ENCODE measurements around the gene KAT2B.
A peak's percentile ranks its signal among the peaks of the same experiment; 100 is the strongest.
"Not testable (repeated sequence)": the region's sequence is repeated elsewhere in the genome, so short reads cannot be mapped to it uniquely, and the experiment has no call there.

The KAT2B gene

DNA sequence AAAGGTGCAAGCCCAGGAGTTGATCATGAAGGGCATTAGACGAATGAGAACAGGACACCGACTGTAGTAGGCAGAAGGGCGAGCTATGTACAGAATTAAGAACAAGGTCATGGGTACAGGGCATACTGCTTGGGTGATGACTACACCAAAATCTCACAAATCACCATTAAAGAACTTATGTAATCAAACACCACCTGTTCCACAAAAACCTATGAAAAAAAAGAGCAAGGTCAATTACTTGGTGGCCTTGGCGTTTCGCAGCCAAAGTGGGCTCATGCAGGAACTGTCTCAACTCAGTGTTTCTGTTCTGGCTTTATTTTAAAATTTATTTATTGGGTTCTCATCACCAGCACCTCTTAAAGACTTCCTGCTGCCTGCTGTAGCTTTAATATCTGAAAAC, 2.1 kb downstream of the KAT2B start:
- DNase-seq, result no peak

DNA sequence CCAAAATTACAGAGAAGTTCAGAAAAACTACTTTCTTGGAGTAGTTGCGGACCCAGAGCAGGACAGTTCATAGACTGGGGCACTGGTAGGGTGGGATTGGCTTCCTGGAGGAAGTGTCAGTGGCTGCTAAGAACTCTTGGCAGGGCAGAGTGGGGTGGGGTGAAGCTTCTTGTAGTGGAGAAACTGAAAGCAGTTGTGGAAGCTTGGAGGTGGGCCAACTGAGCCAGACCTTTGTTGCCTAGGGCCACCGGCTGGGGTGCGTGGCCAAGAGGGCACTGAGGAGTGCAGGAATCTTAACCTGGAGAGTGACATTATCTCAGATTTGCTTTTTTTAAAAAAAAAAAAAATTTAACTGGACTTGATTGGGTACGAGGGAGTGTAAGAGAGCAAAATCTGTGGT, 3.1 kb downstream of the KAT2B start:
- DNase-seq, result peak in 10 of 14 donors; percentile 25 to 65 (median 55)

DNA sequence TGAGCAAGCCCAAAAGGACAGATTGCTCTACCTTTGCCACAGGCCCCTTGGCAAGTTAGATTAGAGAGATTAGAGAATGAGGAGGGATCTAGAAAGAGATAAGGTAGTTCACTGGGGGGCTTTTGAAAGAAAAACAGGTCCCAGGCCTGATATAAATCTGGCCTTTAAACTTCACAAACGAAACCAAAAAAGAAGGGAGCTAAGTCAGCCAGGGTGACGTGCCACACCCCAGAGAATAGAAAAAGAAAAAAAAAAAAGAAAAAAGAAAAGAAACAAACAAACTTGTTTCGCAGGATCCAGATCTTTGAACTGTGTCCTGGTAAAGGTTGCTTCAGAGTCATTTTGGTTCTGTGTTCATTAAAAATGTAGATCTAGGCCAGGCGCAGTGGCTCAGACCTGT, 3.6 kb downstream of the KAT2B start:
- no peak for DNase-seq

DNA sequence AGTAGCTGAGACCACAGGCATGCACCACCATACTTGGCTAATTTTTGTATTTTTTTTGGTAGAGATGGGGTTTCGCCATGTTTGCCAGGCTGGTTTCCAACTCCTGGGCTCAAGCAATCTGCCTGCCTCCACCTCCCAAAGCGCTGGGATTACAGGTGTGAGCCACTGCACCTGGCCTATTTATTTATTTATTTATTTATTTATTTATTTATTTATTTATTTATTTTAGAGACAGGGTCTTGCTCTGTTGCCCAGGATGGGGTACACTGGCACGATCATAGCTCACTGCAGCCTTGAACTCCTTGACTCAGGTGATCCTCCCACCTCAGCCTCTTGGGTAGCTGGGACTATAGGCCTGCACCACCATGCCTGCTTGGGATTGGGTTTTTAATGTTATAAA, 4.9 kb downstream of the KAT2B start:
- DNase-seq, result not testable (repeated sequence)

DNA sequence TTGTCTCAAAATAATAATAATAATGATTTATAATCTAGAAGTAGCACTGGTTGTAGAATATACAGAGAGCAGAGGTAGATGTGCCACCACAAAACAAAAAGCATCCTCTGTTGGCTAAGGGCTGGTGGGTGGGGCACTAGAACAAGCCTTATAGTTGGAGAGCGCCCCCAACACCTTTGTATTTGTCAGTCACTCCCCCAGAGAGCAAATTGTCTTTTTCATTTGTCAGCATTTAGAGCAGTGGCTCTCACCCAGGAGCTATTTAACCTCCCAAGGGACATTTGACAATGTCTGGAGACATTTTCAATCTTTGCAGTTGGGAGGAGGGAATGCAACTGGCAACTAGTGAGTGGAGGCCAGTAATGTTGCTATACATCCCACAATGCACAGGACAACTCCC, 6.3 kb downstream of the KAT2B start:
- DNase-seq, result no peak

DNA sequence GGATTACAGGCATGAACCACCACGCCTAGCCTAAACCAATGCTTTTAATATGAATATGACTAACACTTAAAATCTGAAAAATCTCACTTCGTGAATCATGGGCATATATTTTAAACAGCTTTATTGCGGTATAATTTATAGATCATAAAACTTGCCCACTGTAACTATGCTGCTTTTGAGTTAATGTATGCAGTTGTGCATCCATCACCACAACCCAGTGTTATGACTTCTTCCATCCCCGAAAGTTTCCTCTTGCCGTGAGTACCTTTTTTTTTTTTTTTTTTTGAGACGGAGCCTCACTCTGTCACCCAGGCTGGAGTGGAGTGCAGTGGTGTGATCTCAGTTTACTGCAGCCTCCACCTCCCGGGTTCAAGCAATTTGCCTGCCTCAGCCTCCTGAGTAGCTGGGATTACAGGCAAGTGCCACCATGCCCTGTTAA, 7.1 kb downstream of the KAT2B start:
- DNase-seq, result no peak

DNA sequence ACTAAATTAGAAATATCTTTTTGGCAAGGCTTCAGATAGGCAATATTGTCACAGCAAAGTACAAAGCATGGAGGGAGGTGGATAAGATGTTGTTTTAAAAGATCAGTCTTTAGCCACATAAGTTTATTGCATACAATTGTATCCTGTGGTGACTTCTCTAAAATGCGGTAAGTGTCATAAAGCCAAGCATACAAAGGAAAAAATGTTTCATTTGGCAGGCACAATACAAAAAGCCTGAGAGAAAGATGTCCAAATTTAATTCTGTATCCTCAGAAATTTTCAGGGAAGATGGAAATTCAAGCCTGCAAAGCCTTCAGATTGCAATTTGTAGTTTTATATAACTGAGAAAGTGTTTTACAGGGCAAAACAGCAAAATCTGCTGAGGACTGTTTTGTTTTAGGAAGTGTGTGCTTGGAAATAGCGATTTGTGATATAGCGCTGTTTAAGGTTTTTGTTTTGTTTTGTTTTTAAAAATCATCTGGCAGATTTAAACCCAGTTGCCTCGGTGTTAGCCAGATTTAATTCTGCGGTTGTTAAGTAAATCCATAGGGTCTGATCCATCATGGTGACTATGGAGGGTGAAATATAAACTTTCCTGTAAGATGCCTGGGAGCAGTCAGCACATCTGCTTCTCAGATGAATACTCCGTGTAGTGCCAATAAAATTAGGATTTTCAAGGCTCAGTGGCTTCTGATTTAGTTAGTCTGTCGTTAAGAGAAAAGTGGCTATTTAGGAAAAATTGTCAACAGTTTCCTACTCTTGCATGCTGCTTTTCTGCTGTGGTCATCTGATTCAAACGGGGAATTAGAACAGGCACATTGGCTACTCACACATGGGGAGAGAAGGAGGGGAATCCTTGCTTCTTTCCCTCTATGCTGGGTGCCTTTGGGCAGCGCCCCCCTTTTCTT, 8.0 kb downstream of the KAT2B start:
- no peak for DNase-seq

DNA sequence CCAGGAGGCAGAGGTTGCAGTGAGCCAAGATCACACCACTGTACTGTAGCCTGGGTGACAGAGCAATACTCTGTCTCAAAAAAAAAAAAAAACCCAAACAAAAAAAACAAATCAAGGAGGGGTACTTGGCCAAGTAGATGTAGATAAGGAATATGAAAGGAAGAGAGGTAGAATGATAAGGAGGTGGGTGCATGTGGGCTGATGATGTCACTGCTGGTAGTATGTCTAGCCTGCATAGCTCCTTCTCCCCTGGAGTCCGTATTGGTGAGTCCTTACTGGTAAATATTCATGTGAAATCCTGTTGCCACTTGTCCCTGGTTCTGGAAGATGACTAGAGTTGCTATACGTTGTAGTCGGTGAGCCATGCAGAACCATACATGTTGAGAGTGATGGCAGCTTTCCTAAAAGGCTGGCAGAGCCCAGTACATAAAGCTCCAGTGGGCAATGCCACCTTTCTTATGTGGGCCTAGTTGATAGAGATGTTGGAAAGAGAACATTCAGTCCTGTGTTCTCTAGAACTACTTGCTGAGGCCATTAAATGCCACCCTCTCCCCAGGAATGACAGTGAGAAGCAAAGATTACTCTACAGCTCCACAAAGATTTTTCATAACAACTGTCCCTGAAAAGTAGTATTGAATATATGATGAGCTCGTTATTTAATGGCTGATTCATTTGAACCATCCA, 11.0 kb downstream of the KAT2B start:
- no peak for DNase-seq

DNA sequence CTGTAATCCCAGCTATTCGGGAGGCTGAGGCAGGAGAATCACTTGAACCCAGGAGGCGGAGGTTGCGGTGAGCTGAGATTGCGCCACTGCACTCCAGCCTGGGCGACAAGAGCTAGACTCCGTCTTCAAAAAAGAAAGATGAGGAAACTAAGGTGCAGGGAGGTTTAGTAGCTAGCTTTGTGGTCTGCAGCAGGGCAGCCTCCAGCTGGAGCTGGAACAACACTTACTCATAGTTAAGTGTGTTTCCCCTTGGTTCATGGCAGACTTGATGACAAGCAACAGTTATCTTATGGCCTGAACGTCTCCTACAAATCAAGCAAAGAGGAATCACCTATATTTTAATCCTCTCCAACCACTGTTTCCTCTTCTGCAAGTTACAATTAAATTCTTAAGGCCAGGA, 12.6 kb downstream of the KAT2B start:
- no peak for DNase-seq

DNA sequence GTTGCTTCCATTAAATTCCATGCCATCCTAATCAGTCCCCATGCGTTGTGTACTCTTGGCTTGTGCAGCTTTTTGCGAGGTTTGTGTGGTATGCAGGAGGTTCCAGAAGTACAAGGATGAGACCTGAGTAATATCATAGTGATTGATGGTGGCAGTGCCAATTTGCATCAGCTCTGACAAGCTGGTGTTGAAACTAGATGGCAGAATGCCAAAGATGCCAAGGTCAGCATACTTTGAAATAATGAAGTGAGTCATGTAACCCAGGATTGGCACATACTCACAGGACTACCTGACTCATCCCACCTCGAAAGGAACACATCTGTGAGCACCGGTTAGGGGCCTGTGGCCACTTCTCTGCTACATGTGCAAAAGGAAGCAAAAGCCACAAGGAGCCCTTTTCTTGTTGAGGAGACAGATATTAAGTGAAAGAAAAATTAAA, 14.3 kb downstream of the KAT2B start:
- peak in 4 of 14 donors; percentile 37 to 47 (median 43) for DNase-seq

DNA sequence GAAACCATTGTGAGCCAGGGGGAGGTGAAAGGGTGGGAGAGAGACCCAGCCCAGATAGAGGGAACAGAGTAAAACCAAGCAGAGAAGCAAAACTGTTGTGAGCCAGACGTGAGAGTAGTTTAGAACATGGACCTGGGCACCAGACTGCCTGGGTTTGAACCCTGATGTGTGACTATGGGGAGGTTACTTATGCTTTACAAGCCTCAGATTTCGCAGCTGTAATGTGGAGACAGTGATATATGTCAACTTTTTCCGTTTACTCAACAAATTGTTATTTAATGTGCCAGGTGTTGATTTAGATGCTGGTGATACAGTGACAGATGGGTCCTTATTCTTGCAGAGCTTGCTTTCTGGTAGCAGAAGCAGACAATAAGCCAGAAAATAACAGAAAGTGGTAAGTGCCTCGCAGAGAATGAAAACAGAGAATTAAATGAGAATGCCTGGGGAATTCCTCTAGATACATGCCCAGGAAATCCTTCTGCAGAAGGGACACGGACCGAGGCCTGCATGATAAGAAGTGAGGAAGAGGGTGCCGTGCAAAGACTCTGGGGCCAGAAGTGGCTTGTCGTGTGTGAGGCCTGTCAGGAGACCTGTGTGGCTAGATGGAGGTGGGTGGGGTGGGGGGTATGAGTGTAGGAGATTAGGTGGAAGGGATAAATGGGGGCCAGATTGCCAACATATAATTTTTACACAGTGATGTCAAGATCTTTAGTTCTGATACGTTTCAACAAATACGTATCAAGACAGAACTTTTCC, 15.0 kb downstream of the KAT2B start:
- peak in 2 of 14 donors; percentile 42 to 61 for DNase-seq

DNA sequence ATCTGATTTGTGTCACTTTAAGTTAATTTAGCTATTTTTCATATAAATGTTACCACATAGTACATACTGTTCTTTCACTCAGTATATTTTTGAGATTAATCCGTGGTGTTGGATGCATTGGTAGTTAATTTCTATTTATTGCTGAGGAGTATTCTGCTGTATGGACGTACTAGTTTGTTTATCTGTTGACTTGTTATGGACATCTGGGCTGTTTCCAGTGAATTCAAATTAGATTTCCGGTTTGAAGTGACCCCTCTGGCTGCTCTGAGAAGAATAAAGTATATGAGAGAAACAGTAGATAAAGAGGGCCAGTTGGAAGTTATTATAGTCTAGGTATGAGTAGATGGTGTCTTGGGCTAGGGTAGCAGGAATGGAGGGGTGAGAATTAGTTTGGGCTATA, 15.6 kb downstream of the KAT2B start:
- DNase-seq, result no peak

DNA sequence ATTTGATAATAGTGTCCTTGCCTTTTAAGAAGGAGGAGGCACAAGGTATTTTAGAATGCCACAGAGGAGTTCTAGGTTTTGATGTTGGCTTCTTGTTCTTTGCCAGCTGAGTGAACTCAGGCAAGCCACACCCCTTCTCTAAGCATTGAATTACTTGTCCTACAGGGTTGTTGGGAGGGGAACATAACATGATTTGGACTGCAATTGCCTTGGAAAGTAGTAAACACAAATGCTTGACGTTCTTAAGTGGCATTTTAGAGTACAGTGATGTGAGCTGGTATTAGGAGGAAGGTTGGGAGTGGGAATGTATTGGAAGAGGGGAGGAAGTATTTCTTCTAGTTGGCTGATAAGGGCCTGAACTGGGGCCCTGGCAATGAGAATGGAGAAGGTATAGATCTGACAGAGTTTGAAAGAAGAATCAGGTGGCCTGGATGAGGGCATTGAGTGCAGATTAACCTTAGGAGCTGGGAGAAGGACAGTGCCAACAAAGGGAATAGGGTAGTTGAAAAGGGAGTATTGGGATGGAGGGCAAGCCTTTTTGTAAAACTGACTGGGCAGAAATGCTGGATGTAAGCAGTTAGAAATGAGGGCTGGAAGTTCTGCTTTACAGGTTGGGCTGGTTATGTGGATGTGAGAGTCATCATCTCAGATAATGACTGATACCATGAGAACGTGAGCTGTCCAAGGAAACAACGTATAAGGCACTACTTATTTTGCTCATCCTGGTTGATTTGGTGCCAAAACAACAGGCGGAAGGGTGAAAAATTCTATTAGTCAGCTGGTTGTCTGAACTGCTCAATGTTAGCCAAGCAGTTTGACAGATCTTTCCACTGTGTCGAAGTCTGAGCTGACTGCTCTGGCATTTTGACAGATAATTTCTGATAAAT, 16.7 kb downstream of the KAT2B start:
- peak in 2 of 14 donors; percentile 23 to 48 for DNase-seq

DNA sequence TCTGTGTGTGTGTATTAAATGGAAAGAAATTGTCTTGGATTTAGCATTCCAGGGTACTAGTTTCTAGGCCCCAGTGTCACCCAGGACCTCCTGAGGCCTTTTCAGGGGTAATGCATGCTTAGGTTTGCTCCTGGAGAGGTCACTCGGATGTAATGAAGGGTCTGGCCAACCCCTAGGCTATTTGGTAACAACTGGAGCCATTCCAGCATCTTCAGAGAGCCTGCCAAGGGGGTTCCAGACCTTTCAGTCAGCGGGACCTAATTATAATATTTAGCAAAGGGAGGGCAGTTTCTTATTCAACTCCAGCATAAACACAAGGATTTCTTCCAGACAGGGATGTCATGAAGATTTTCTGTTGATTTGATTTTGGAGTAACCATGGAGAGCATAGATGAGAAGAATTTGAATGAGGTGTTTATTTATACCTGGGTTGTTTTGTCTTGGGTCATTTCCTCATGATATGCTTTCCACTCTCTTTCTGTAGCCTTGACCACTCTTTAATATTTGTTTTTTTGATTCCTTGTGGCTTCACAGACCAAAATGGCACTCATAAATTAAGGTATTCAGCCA, 17.4 kb downstream of the KAT2B start:
- DNase-seq, result peak in 3 of 14 donors; percentile 26 to 49 (median 48)

DNA sequence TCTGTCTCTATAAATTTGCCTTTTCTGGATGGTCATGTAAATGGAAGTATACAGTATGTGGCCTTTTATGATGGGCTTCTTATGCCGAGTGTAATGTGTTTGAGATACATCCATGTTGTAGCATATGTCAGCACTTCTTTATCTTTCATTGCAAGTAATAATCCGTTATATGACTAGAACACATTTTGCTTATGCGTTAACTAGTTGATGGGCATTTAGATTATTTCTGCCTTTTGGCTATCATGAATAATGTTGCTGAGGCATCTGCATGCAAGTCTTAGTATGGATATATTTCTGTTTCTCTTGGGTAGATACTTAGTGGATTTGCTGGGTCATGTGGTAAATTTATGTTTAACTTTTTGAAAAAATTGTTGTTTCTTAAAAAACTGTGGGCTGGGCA, 19.7 kb downstream of the KAT2B start:
- DNase-seq, result no peak

DNA sequence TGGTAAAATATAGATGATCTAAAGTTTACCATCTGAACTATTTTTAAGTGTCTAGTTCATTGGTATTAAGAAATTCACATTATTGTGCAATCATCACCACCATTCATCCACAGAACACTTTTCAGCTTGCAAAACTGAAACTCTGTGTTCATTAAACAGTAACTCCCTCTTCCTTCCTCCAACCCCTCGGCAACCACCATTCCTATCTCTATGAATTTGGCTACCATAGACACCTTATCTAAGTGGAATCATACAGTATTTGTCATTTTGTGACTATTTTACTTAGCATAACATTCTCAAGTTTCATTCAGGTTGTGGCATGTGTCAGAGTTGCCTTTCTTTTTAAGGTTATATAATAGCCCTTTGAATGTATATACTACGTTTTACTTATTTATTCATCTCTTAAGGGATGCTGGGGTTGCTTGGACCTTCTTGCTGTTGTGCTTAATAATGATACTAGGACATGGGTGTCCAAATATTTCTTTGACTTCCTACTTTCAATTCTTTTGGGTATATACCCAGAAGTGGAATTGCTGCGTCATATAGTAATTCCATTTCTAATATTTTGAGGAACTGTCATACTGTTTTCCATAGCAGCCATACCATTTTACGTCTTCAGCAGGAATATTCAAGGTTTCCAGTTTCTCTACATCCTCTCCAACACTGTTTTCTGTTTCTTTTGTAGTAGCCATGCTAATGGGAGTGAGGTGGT, 20.9 kb downstream of the KAT2B start:
- no peak for DNase-seq

DNA sequence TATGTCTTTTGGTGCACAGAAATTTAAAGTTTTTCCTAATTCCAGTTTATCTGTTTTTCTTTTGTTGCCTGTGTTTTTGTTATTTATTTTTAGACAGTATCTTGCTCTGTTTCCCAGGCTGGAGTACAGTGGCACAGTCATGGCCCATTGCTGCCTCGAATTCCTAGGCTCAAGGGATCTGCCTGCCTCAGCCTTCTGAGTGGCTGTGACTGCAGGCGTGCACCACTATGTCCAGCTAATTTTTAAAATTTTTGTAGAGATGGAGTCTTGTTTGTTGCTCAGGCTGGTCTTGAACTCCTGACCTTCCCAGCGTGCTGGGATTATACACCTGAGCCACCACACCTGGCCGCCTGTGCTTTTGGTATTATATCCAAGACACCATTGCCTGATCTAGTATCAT, 22.8 kb downstream of the KAT2B start:
- no peak for DNase-seq

DNA sequence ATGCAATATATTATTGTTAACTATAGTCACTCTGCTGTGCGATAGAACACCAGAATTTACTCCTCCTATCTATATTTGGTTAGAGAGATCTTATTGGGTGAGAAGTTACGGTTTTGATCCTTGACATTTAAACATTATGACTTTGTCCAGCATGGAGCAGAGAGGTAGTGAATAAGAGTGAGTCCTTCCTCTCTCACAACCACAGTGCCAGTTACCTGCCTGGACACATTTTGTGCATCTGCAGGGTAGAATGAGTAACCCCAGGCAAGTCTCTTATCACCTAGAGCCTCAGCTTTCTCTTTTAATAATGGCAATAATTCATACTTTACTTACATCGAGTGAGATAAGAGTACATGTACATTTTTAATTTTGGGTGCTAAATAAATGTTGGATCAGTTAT, 24.1 kb downstream of the KAT2B start:
- no peak for DNase-seq

DNA sequence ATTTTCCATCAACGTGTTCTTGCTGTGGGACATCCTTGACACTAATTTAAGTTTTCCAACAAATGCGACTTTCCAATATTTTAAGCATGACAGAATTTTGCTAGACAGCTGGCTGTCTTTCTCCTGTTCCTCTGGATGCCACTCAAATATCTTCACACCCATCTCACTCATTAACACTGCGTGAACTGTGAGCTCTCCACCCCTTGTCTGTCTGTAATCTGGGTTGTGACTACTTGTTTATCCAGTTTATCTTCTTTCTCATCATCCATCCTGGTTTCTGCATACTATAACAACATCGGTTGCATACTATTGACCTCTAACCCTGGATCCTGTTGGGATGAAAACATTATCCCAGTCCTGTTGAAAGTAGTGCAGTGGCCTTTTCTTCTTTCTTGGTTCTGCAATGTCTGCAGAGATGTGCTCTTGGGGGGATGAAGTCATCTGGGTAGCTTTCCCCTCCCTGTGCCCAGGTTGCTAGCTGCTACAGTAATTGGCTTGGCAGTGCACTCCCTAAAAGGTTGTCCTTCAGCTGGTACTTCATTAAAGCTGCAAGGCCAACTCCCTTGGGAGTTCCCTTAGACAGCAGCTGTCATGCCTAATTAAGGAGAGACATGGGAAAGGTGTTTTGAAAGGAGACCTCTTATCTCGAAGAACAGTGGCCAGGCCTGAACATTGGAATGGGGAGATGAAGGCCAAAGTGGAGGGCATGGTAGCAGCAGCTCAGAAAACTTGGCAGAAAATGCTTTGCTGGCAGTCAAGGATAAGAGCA, 24.7 kb downstream of the KAT2B start:
- DNase-seq, result no peak

DNA sequence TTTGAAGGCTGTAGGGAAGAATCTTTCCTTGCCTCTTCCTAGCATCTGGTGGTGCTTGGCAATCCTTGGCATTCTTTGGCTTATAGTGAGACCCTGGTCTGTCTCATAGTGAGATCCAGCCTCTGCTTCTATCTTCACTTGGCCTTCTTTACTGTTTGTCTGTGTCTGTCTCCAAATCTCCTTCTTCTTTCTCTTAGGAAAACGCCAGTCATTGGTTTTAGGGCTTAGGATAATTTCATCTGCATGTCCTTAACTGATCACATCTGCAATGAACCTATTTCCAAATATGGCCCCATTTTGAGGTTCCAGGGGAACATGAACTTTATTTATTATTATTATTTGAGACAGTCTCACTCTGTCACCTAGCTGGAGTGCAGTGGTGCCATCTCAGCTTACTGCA, 25.8 kb downstream of the KAT2B start:
- no peak for DNase-seq
